ENCODE results near the gene ATXN7L2.

Gene ATXN7L2

DNA sequence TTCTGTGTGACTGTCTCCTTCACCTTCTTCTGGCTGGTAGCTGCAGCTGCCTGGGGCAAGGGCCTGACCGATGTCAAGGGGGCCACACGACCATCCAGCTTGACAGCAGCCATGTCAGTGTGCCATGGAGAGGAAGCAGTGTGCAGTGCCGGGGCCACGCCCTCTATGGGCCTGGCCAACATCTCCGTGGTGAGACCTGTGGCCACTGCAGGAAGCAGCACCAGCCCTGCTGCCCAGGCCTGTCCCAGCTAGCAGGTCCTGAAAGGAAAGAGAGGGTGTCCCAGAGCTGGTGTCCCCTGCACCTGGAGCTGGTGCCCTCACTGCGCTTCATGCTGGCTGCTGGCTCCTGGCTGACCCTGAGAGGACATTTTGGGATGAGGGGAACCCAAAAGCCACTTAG is 5.9 kb upstream of the ATXN7L2 start:
- no peak for DNase-seq

DNA sequence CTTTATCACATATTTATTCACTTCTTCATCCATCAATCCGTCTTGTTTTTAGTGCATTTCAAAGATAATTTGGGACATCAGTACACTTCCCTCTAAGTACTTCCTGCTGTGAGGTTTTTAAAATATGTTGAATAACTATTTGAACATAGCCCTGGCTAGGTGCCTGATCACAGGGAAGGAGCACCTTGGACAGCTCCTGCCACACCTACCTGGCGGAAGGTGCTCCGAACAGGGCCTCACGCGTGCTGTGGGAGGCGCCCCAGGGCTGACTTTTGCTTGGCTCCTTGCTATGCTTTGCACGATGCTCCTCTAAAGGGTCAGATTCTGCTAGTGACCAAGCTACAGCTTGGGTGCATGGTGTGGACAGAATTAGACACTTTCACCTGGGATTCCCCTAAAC is 4.9 kb upstream of the ATXN7L2 start:
- DNase-seq, result no peak

DNA sequence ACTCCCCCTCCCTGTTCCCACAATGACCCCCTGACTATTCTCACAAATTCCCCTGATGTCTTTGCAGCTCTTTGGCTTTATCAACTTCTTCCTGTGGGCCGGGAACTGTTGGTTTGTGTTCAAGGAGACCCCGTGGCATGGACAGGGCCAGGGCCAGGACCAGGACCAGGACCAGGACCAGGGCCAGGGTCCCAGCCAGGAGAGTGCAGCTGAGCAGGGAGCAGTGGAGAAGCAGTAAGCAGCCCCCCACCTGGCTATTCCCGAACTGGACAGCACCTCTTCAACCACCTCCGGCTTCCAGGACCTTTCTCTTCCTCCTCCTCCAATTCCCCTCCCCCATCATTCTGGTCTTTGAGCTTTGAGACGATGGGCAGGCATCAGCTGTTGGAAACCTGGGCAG is 4.4 kb upstream of the ATXN7L2 start:
- DNase-seq, result no peak

DNA sequence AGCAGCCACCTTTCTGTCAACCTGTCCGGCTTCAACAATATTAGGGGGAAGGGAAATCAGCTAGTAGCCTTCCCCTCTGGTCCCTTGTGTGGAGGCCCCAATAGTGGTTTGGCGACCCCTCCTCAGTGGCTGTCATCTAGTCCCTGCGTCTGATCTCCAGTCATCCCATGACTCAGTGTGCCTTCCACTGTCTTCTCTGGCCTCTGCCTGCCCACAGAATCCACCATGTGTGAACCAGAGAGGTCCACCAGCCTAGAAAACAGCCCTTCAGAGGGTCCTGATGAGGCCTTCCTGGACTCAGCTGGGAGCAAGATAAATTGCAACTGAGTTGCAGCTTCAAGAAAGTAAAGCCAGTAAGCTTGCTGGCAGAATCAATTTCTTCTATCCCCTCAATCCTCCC is 3.8 kb upstream of the ATXN7L2 start:
- DNase-seq, result no peak

DNA sequence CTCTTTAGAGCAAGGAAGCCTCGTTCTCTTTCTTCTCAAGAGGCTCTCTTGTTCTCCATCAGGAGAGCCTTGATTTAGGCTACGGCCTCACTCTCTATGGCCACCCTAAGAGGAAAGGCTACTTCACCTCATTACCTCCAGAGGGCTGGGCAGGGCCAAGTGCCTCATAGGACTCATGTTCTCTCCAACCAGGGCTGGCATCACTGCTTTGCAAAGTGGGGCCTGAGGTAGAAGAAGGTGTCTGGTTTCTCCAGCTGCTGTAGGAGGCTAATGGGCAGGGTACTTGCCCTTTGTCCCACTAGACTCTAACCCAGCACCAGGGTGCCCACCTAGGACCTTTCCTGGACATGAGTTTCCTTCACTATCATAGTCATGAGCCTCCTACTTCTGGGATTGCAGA is 2.1 kb upstream of the ATXN7L2 start:
- no peak for DNase-seq

DNA sequence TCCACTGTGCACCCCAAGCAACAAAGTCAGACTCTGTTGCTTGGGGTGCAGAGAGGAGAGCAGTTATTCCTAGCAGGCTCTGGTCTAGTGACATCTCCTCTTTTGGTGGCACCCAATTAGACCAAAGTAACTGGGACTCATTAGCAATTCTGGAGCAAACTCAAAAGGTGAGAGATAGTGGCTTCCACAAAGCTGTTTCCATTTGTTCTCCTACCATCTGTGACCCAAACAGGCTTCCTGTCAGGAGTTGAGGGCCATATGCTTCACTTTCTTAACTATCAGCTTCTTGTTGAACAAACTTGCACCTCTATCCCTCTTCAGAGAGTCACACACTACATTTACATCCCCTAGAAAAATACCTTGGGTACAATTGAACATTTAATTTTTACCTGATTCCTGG is 1.5 kb upstream of the ATXN7L2 start:
- no peak for DNase-seq

DNA sequence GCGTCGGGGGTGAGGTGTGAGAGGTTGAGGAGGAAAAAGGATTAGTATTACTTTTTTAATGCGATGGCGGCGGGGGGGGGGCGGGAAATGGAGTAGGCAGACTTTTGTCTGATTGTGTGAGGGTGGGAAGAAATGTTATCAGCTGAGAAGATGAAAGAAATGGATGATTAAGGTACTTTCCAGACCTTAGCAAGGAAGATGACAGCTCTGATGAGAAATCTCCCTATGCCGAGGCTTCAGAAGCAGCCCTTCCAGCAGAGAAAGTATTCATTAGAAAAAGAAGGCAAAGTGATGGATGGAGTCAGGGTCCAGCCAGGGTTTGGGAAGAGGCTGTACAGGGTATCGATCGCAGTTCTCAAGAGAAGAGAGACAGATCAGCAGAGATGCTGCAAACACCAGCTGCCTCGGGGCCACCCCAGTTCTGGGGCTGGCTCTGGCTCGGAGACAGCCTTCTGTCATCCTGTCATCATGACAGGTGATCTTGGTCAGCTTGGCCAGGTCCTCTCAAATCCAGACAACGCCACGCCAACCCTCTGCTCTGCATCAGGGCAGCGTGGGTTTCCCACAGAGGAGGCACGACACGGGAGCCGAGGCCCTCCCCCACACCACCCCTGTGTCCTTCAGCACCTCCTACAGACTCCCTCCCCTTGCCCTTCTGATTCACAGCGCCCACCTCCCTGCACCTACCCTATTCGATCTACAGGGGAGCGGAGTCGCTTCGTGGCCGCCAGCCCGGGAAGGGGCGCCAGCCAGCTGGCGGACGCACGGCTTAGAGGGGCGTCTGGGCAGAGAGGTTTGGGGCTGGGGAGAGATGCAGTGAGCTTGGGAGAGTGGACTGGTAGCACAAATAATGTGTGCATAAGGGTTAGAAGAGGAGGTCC is 674 bp upstream of the ATXN7L2 start:
- DNase-seq, result peak; percentile 87

DNA sequence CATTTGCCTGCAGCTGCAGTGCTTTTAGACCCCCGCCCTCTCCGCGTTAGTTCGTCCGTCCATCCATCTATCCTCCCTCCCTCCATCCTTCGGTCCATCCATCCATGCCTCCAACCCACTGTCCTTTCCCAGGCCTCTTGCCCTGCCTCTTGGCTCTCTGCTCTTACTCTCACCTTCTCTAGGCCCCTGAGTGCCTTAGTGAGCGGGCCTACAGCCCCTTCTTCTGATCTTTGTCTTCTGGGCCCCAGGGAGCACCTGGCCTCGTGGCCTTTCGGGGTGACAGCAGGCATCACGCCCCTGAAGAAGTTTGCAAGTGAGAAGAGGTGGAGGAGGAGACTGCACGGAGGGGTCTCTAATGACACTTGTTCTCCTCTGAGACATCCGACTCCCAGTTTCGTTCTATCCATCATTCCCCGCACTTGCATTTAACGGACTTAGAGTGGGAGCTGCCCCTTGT is 842 bp downstream of the ATXN7L2 start:
- DNase-seq, result no peak

DNA sequence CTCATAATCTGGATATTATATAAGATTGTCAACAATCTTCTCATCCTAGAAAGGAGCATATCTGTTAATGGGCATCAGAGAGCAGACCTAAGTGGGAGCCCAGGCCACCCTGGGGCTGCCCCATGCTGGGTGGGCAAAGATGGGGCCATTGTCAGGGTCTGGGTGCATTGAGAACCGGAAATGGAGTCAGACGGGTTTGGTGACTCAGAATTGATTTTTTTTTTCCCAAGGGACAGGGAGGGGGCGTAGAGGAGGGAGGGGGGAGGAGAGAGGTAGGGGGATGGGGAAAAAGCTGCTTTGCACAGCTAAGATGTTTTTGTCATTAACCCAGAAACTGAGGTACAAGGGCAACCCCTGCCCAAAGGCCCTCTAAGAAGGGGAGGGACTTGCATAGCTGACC is 1.3 kb downstream of the ATXN7L2 start:
- no peak for DNase-seq

DNA sequence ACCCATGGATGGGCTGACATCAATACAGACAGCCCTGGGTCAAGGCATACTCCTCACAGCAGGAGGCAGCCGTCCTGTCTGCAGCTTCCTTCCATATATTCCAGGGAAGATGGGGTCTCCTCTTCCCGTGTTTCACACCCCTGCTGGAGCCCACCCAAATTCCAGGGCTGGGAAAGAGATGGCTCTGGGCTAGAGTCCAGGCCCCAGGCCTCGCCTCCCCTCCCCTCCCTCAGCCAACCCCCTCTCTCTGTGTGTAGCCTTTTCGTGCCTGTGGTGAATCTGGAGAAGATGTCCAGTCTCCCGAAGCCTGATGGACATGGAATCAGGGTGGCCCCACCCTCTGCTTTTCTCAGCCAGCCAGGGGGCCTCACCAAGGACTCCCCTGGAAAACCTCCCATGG is 3.6 kb downstream of the ATXN7L2 start:
- DNase-seq, result no peak

DNA sequence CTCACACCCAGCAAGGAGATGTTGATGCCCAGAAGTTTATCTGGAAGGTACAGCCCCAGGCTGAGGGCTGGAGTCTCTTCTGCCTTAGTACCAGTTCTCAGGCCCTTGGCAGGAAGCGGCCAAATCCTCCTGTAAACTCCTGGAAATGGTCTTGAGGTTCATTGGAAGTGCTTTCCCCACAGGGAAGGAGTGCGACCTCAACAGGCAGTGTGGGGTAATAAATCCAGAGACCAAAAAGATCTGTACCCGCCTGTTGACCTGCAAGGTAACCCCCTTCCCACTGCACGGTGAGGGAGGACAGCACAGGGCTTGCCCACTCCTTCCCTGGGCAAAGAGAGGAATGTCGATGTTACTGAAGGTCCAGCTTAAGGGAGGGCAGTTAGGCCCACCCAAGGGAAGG is 4.5 kb downstream of the ATXN7L2 start:
- no peak for DNase-seq

DNA sequence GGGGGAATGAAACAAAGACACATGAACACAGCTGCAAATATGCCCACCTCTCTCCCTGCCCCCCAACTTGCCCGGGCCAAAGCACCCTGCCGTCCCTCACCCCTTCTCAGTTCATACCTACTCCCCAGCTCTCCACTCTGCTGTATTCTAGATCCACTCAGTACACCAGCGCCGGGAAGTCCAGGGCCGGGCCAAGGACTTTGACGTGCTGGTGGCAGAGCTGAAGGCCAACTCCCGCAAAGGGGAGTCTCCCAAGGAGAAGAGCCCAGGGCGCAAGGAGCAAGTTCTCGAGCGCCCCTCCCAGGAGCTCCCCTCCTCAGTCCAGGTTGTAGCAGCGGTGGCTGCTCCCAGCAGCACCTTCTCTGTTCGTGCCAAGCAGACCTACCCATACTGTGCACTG is 5.0 kb downstream of the ATXN7L2 start:
- DNase-seq, result no peak

DNA sequence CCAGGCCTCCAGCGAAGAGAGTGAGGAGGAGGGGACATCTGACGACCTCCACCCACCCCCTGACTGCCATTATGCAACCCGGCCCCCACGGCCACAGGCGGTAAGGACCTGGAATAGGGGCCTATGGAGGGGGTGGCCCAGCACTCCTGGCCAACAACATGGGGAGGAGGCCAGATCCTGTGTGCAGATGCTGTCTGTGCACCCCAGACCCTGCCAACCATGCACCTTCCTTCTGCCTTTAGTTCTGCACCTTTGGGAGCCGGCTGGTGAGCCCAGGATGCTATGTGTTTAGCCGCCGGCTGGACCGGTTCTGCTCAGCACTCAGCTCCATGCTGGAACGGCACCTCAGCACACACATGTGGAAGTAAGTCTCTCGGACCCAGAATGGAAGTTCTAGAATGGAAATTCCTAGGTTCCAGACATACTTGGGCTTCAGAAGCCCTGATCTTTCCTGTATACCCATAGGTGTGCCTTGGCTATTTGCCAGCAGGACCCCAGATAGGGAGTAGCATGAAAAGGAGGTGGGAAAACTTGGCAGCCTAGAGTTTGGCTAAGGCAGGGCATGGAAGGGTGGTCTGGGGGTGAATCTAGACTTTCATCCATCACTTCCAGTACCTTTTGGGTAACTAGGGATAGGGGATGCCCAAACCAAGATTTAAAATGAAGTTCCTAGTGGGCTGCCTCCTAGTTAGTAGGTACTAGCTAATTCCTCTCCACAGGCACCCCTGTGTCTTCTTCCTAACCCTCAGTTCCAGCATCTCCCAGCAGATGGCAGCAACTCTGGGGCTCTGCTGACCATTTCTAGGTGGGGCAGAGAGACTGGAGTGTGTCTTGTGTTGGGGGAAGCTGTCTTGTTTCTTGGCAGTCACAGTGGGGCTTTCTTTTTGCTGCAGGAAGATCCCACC is 6.6 kb downstream of the ATXN7L2 start:
- peak; percentile 60 for DNase-seq

DNA sequence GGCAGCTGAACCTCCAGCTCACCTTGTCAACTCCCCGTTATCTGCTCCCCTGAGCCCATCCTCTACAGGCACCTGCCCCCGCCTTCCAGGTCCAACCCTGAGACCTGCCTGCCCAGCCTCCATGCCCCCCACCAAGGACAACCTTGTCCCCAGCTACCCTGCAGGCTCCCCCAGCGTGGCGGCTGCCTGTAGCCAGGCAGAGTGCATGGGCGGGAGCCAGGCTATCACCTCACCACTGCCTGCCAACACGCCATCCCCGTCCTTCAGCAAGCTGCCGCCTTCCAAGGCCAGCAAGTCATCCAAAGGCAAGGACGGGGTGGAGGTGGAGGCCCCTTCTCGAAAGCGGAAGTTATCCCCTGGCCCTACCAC is 7.2 kb downstream of the ATXN7L2 start:
- DNase-seq, result no peak

DNA sequence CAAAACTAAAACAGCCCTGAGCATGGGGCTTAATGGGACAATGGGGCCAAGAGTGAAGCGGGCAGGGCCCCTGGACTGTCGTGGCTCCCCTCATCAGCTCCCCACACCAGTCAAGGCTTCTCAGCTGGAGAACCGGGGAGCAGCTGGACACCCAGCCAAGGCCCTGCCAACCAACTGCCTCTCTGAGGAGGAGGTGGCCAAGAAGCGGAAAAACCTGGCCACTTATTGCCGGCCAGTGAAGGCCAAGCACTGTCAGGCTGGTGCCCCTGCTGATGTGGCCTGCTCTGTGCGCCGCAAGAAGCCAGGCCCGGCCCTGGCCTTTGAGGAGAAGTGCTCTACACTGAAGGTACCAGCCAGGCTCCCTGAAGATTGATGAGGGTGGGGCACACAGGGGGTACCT is 7.7 kb downstream of the ATXN7L2 start:
- no peak for DNase-seq

DNA sequence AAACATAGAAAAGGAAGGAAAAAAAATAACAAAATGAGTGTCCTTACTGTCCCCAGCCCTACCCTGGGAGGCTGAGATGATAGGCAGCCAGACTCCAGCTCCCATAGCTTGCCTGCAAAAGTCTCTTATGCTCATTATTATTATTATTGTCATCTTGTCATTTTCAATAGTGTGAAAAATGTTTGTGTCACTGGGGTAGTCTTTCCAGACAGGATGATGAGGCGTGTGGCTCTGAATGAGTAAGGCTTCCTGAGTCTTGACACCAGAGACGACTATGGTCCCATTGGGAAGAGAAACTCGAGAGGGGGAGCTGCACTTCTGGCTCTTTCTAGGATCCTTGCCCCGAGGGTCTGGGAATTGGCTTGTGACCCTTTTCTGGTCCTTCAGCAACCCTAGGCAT is 9.1 kb downstream of the ATXN7L2 start:
- DNase-seq, result no peak

DNA sequence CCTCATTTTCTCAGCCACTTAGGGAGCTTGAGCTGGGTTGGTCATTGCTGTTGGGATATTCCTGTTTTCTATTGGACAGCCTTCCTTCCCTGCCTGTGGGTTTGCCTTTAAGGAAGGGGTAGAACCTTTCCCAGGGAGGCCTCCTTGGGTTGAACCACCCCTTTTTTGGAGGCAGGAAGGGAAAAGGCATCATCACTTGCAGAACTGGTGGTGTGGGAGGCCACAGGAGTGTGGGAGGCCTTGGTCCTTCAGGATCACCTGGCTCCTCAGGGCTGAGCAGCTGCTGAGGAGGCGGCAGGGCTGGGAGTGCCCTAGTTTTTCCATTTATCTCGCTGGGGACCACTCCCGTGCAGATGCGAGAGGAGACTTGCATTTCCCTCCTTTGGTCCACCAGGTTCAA is 9.5 kb downstream of the ATXN7L2 start:
- no peak for DNase-seq

DNA sequence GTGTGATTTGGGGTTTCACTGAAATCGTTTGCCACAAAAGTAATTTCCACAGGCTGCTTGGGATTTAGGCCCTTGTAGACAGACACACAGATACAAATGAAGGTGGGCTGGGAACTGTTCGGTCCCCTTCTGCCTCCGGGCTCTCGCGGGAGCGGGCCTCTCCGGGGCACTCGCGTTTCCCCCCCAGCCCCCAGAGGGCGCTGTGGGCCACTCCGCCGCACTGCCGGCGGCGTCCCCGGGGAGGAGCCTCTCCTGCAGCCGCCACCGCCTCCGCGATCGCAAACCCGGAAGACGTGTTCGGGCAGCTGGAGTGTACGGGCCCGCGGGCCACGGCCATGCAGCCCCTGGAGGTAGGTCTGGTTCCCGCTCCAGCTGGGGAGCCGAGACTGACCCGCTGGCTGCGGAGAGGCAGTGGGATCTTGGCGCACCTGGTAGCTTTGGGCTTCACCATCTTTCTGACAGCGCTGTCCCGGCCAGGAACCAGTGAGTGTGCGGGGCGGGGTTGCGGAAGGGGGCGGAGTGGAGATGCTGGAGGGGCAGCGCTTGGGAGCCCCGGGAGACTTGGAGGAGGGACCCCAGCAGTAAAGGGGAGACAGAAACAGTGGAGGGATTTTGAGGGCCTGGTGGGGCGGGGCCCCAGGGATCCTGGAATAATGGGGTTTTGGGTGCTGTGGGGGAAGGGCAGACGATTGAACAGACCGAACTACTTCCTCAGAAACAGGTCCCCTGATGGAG is 10.3 kb downstream of the ATXN7L2 start, which contains the start of gene CYB561D1:
CYB561D1 (plus strand) TSS at position 290 of the 735 bp plus-strand sequence; CDS start at position 336, 46 bp downstream.
- DNase-seq, result peak; percentile 80

DNA sequence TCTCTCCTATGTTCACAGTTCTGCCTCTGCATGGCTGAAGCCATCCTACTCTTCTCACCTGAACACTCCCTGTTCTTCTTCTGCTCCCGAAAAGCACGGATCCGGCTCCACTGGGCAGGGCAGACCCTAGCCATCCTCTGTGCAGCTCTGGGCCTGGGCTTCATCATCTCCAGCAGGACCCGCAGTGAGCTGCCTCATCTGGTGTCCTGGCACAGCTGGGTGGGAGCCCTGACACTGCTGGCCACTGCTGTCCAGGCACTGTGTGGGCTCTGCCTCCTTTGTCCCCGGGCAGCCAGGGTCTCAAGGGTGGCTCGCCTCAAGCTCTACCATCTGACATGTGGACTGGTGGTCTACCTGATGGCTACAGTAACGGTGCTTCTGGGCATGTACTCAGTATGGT is 12.0 kb downstream of the ATXN7L2 start:
- DNase-seq, result no peak

DNA sequence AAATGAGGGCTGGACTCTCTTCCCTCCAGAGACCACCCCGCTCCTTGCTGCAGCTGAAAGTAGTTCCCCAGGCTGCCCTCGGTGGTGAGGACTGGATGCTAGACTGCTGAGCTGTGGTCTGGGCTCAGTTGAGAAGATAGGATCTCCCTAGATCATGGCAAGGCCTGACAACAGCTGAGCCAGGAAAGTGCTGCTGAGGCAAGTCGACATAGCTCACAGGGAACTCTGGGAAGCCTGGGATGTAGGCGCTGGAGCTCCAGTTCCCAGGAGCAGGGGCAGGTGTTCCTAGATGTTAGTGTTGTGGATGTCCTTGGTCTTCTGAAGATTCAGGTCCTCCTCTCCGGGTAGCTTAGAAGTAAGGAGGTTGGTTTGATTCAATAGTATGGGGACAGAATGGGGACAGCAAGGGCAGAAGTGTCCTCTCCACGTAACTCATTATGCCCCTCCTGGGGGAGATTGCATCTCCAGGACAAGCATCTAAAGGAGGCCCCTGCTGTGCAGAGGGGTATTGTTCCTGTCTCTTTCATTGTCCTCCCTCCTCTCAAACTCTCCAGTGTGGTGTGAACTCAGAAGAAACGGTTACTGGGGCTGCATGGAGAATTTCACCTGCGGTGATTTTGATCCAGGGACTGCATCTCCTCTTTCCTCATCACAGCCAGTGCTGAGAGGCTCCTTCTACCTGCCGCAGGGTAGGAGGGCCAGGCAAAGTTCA is 13.9 kb downstream of the ATXN7L2 start:
- no peak for DNase-seq

DNA sequence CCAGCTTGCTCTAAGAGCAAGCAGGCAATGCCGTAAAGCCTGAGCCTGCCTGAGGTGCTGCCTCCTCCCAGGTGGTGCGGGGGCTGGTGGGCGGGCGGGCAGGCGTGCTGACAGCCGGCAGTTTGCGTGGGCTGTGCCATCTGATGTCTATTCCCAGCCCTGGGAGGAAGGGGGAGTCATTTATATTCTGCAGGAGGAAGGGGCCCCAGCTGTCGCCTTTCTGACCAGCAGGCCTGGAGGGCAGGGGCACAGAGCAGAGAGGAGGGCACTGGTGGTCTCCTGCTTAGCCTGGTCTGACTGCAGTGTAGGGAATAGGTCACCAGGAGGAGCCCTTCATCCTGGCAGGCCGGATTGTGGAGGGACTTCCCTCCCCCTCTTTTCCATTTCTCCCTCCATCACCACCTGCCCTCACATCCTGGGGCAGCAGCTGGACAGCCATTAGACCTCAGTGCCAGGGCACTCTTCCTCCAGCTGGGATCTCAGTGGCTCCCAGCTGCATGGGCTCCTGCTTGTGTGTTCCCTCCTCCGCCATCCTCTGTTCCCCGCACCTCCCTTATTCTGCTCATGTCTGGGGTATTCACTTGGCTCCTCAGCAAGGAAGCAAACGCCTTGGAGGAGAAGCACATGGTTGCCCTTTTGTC is 14.6 kb downstream of the ATXN7L2 start:
- DNase-seq, result peak; percentile 23

DNA sequence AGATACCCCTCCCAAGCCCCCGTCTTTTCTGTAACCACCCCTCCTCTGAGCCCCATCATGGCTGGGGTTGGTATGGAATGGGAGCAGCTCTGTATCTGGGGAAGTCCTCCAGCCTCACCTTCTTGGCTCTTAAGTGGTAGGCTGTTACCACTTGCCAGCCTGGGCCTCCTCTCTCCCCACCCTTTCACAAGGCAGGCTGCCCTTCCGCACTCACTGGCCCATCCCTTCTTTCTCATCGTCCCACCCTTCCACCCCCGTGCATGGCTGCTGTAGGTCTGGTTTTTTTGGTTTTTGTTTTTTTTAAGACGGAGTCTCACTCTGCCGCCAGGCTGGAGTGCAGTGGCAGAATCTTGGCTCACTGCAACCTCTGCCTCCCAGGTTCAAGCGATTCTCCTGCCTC is 15.4 kb downstream of the ATXN7L2 start:
- DNase-seq, result no peak

Data from NCI-H526 treated with DMSO at 0.1 percent for 48 hours (cell line).